Fibroblast of pulmonary artery (primary cell): ENCODE data around the gene GSTA2.
"Not testable (repeated sequence)": the region's sequence is repeated elsewhere in the genome, so short reads cannot be mapped to it uniquely, and the experiment has no call there.

Source experiments
- DNase-seq: peaks from one replicate; pipeline ENCODE4 v3.0.0-alpha.2; 2010; ENCODE audit warnings: low read depth
- H3K4me3 ChIP-seq: replicated peaks from 2 replicates; pipeline ENCODE4 v1.5.1; 2011; ENCODE audit warnings: low read depth, mild to moderate bottlenecking, control low read depth, low read length, moderate library complexity
- TF ChIP-seq, protein P1 (sequence below): IDR thresholded peaks from 2 replicates; pipeline ENCODE4 v1.5.1; 2011; ENCODE audit warnings: mild to moderate bottlenecking, control low read depth, low read length, inconsistent platforms; ENCODE audit errors: missing control alignments

The GSTA2 gene

GRCh38 chr6:52712136-52712535 is 51.1 kb downstream of the GSTA2 start:
- no peak overlapping the region for H3K4me3 ChIP-seq
- TF ChIP-seq, protein P1, sequence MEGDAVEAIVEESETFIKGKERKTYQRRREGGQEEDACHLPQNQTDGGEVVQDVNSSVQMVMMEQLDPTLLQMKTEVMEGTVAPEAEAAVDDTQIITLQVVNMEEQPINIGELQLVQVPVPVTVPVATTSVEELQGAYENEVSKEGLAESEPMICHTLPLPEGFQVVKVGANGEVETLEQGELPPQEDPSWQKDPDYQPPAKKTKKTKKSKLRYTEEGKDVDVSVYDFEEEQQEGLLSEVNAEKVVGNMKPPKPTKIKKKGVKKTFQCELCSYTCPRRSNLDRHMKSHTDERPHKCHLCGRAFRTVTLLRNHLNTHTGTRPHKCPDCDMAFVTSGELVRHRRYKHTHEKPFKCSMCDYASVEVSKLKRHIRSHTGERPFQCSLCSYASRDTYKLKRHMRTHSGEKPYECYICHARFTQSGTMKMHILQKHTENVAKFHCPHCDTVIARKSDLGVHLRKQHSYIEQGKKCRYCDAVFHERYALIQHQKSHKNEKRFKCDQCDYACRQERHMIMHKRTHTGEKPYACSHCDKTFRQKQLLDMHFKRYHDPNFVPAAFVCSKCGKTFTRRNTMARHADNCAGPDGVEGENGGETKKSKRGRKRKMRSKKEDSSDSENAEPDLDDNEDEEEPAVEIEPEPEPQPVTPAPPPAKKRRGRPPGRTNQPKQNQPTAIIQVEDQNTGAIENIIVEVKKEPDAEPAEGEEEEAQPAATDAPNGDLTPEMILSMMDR: no peak
- peak; percentile 12 for DNase-seq

GRCh38 chr6:52707963-52708680 is 55.2 kb downstream of the GSTA2 start:
- TF ChIP-seq, protein P1: no peak
- H3K4me3 ChIP-seq: no peak overlapping the region
- no peak for DNase-seq

- no peak for DNase-seq
- TF ChIP-seq, protein P1: no peak
- H3K4me3 ChIP-seq: no peak overlapping the region
These were observed 57.3 kb downstream of the GSTA2 start for GRCh38 chr6:52706001-52706400.

- not testable (repeated sequence) for DNase-seq, H3K4me3 ChIP-seq
These were observed 58.3 kb downstream of the GSTA2 start for GRCh38 chr6:52704781-52705502.

GRCh38 chr6:52704060-52704459 is 59.2 kb downstream of the GSTA2 start:
- no peak overlapping the region for H3K4me3 ChIP-seq
- TF ChIP-seq, protein P1: no peak
- DNase-seq: no peak
